Measurements from ENCODE around the gene CDC42SE2.

The CDC42SE2 gene

GRCh38 chr5:131387255-131387654 is 123.4 kb downstream of the CDC42SE2 start:
- H3K36me3 ChIP-seq (replicated peaks in 1 of 2; ENCODE audit: control insufficient read depth in 2 of 2, insufficient read depth in 2 of 2, low read length in 2 of 2), result peaks cover 2 to 39% of the 10 kb centered on the region in 2 donors
- WGBS, 2 donors (ENCODE audit: extremely low coverage in 2 of 2, insufficient read length in 2 of 2, insufficient replicate concordance in 1 of 2), result no CpG with 5 or more reads among the region's 6 CpGs
- H3K4me2 ChIP-seq (ENCODE audit: insufficient read depth, low read length, poor library complexity, severe bottlenecking), result no peak overlapping the region
- no peaks in the 10 kb centered on the region for H3K9me3 ChIP-seq (replicated peaks in 1 of 2; ENCODE audit: control insufficient read depth in 2 of 2, insufficient read depth in 1 of 2, low read depth in 1 of 2, low read length in 2 of 2)
- no peak overlapping the region for H2BK12ac ChIP-seq (ENCODE audit: low read length)
- no peak overlapping the region for H2BK5ac ChIP-seq (ENCODE audit: low read length)
- H2BK15ac ChIP-seq (ENCODE audit: low read length), result no peak overlapping the region
- no peak overlapping the region for H2BK120ac ChIP-seq (ENCODE audit: low read depth, low read length)
- H3K27me3 ChIP-seq (ENCODE audit: control insufficient read depth in 3 of 3, insufficient read depth in 3 of 3, low read depth in 1 of 3, low read length in 3 of 3), result no peaks in the 10 kb centered on the region
- H3K4me1 ChIP-seq (ENCODE audit: control insufficient read depth in 2 of 2, insufficient read depth in 1 of 2, low read depth in 1 of 2, low read length in 2 of 2), result peaks cover 0 to 16% of the 10 kb centered on the region in 2 donors
- no peak overlapping the region for H3K4ac ChIP-seq (ENCODE audit: low read length)
- no peak overlapping the region for H3K14ac ChIP-seq (ENCODE audit: low read length)
- H4K8ac ChIP-seq (ENCODE audit: low read depth, low read length), result no peak overlapping the region
- H2AFZ ChIP-seq (ENCODE audit: low read length), result no peak overlapping the region
- H3K23ac ChIP-seq (ENCODE audit: low read depth, low read length, poor library complexity), result no peak overlapping the region
- no peak overlapping the region for H4K91ac ChIP-seq (ENCODE audit: low read depth, low read length, poor library complexity)
- no peak overlapping the region for H3K9ac ChIP-seq (ENCODE audit: low read depth, low read length, poor library complexity)
- no peak for DNase-seq (ENCODE audit: low spot score)
- no peak overlapping the region for H3K4me3 ChIP-seq (ENCODE audit: low read length in 2 of 2)
- H3K18ac ChIP-seq (ENCODE audit: low read length), result no peak overlapping the region
- no peak overlapping the region for H3K27ac ChIP-seq (replicated peaks; ENCODE audit: low read length)
- H2AK5ac ChIP-seq (ENCODE audit: low read depth, low read length), result no peak overlapping the region
- H3K79me1 ChIP-seq (ENCODE audit: low read depth, low read length), result no peaks in the 10 kb centered on the region

GRCh38 chr5:131389096-131389868 is 125.4 kb downstream of the CDC42SE2 start:
- Histone ChIP-seq H2BK5ac (ENCODE audit: low read length) (no peak overlapping the region), H3K4me2 (ENCODE audit: insufficient read depth, low read length, poor library complexity, severe bottlenecking) (no peak overlapping the region), H3K4ac (ENCODE audit: low read length) (no peak overlapping the region), H3K79me1 (ENCODE audit: low read depth, low read length) (no peaks in the 10 kb centered on the region), H3K9ac (ENCODE audit: low read depth, low read length, poor library complexity) (no peak overlapping the region), H2BK120ac (ENCODE audit: low read depth, low read length) (no peak overlapping the region), H3K9me3 (replicated peaks in 1 of 2; ENCODE audit: control insufficient read depth in 2 of 2, insufficient read depth in 1 of 2, low read depth in 1 of 2, low read length in 2 of 2) (no peaks in the 10 kb centered on the region), H3K4me1 (ENCODE audit: control insufficient read depth in 2 of 2, insufficient read depth in 1 of 2, low read depth in 1 of 2, low read length in 2 of 2) (peaks cover 0 to 11% of the 10 kb centered on the region in 2 donors), H2AK5ac (ENCODE audit: low read depth, low read length) (no peak overlapping the region), H4K8ac (ENCODE audit: low read depth, low read length) (no peak overlapping the region), H2BK15ac (ENCODE audit: low read length) (no peak overlapping the region), H3K23ac (ENCODE audit: low read depth, low read length, poor library complexity) (no peak overlapping the region), H2AFZ (ENCODE audit: low read length) (no peak overlapping the region), H4K91ac (ENCODE audit: low read depth, low read length, poor library complexity) (no peak overlapping the region), H3K14ac (ENCODE audit: low read length) (no peak overlapping the region), H3K36me3 (replicated peaks in 1 of 2; ENCODE audit: control insufficient read depth in 2 of 2, insufficient read depth in 2 of 2, low read length in 2 of 2) (peaks cover 3 to 59% of the 10 kb centered on the region in 2 donors), H3K4me3 (ENCODE audit: low read length in 2 of 2) (no peak overlapping the region), H3K27me3 (ENCODE audit: control insufficient read depth in 3 of 3, insufficient read depth in 3 of 3, low read depth in 1 of 3, low read length in 3 of 3) (no peaks in the 10 kb centered on the region), H3K27ac (replicated peaks; ENCODE audit: low read length) (no peak overlapping the region), H2BK12ac (ENCODE audit: low read length) (no peak overlapping the region), H3K18ac (ENCODE audit: low read length) (no peak overlapping the region)
- no peak for DNase-seq (ENCODE audit: low spot score)
- WGBS, 2 donors (ENCODE audit: extremely low coverage in 2 of 2, insufficient read length in 2 of 2, insufficient replicate concordance in 1 of 2), result no CpG with 5 or more reads among the region's 4 CpGs

DNA sequence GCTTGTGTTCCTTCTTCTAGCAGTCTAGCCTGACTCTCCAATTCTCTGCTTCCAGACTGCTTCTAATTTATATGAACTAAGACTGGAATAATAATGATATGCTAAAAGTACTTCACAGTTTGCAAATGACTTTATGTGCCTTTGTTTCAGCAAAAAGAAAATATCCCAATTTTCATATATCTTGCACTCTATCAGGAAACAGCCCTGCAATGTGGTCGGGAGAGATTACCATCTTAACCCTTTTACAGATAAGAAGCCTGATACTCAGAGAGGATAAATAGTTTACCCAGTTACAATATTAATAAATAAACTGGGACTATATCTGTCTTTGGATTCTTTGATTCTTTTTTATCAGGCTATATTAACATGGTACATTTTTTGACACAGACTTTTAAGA is 126.0 kb downstream of the CDC42SE2 start:
- Histone ChIP-seq H3K4me1 (ENCODE audit: control insufficient read depth in 2 of 2, insufficient read depth in 1 of 2, low read depth in 1 of 2, low read length in 2 of 2) (peaks cover 0 to 11% of the 10 kb centered on the region in 2 donors), H4K91ac (ENCODE audit: low read depth, low read length, poor library complexity) (no peak overlapping the region), H3K18ac (ENCODE audit: low read length) (no peak overlapping the region), H3K27me3 (ENCODE audit: control insufficient read depth in 3 of 3, insufficient read depth in 3 of 3, low read depth in 1 of 3, low read length in 3 of 3) (no peaks in the 10 kb centered on the region), H3K14ac (ENCODE audit: low read length) (no peak overlapping the region), H2BK12ac (ENCODE audit: low read length) (no peak overlapping the region), H2BK5ac (ENCODE audit: low read length) (no peak overlapping the region), H2BK15ac (ENCODE audit: low read length) (no peak overlapping the region), H3K4me2 (ENCODE audit: insufficient read depth, low read length, poor library complexity, severe bottlenecking) (no peak overlapping the region), H4K8ac (ENCODE audit: low read depth, low read length) (no peak overlapping the region), H3K23ac (ENCODE audit: low read depth, low read length, poor library complexity) (no peak overlapping the region), H2BK120ac (ENCODE audit: low read depth, low read length) (no peak overlapping the region), H3K9ac (ENCODE audit: low read depth, low read length, poor library complexity) (no peak overlapping the region), H3K27ac (replicated peaks; ENCODE audit: low read length) (no peak overlapping the region), H2AK5ac (ENCODE audit: low read depth, low read length) (no peak overlapping the region), H3K4me3 (ENCODE audit: low read length in 2 of 2) (no peak overlapping the region), H3K4ac (ENCODE audit: low read length) (no peak overlapping the region), H3K36me3 (replicated peaks in 1 of 2; ENCODE audit: control insufficient read depth in 2 of 2, insufficient read depth in 2 of 2, low read length in 2 of 2) (peaks cover 5 to 65% of the 10 kb centered on the region in 2 donors), H2AFZ (ENCODE audit: low read length) (no peak overlapping the region), H3K79me1 (ENCODE audit: low read depth, low read length) (no peaks in the 10 kb centered on the region), H3K9me3 (replicated peaks in 1 of 2; ENCODE audit: control insufficient read depth in 2 of 2, insufficient read depth in 1 of 2, low read depth in 1 of 2, low read length in 2 of 2) (no peaks in the 10 kb centered on the region)
- DNase-seq (ENCODE audit: low spot score), result no peak
- WGBS, 2 donors (ENCODE audit: extremely low coverage in 2 of 2, insufficient read length in 2 of 2, insufficient replicate concordance in 1 of 2), result no CpG with 5 or more reads among the region's 1 CpG

DNA sequence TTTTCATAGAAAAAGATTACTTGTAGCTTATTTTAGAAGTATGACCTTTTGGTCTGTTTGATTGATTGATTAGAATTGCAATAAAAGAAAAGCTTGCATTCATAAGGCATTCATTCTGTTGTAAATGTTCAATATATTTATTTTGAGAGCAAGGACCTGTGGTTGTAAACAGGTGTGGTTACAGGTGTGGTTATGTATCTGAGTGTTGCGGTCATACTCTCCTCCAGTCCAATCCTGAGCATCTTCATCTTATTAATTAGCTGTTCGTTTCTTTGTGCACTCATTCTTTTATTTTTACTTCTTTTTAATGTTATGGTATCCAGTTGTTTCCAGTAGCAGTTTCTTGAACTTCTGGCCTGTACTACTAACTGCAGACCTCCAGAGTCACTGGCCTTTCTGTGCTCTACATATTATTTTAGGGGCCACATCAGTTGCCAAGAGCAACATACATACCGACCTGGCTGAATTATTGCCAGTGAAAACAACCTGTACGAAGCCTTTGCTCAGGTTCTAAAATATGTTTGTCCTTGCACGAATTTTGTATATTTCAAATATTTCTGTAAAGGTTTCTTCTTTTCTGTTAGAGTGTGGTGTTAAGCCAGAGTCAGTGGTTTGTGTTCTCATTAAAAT is 128.7 kb downstream of the CDC42SE2 start:
- no peak overlapping the region for H2BK5ac ChIP-seq (ENCODE audit: low read length)
- no peak overlapping the region for H3K9ac ChIP-seq (ENCODE audit: low read depth, low read length, poor library complexity)
- H3K4ac ChIP-seq (ENCODE audit: low read length), result no peak overlapping the region
- H3K9me3 ChIP-seq (replicated peaks in 1 of 2; ENCODE audit: control insufficient read depth in 2 of 2, insufficient read depth in 1 of 2, low read depth in 1 of 2, low read length in 2 of 2), result no peaks in the 10 kb centered on the region
- no peak overlapping the region for H3K4me2 ChIP-seq (ENCODE audit: insufficient read depth, low read length, poor library complexity, severe bottlenecking)
- H3K27ac ChIP-seq (replicated peaks; ENCODE audit: low read length), result no peak overlapping the region
- no peak overlapping the region for H3K23ac ChIP-seq (ENCODE audit: low read depth, low read length, poor library complexity)
- no peaks in the 10 kb centered on the region for H3K79me1 ChIP-seq (ENCODE audit: low read depth, low read length)
- H3K36me3 ChIP-seq (replicated peaks in 1 of 2; ENCODE audit: control insufficient read depth in 2 of 2, insufficient read depth in 2 of 2, low read length in 2 of 2), result peaks cover 8 to 85% of the 10 kb centered on the region in 2 donors
- no peak overlapping the region for H3K14ac ChIP-seq (ENCODE audit: low read length)
- H2AFZ ChIP-seq (ENCODE audit: low read length), result no peak overlapping the region
- H4K91ac ChIP-seq (ENCODE audit: low read depth, low read length, poor library complexity), result no peak overlapping the region
- no peak overlapping the region for H2BK12ac ChIP-seq (ENCODE audit: low read length)
- H3K4me3 ChIP-seq (ENCODE audit: low read length in 2 of 2), result no peak overlapping the region
- no peaks in the 10 kb centered on the region for H3K27me3 ChIP-seq (ENCODE audit: control insufficient read depth in 3 of 3, insufficient read depth in 3 of 3, low read depth in 1 of 3, low read length in 3 of 3)
- no peak overlapping the region for H2AK5ac ChIP-seq (ENCODE audit: low read depth, low read length)
- H2BK120ac ChIP-seq (ENCODE audit: low read depth, low read length), result no peak overlapping the region
- WGBS, 2 donors (ENCODE audit: extremely low coverage in 2 of 2, insufficient read length in 2 of 2, insufficient replicate concordance in 1 of 2), result no CpG with 5 or more reads among the region's 5 CpGs
- H3K4me1 ChIP-seq (ENCODE audit: control insufficient read depth in 2 of 2, insufficient read depth in 1 of 2, low read depth in 1 of 2, low read length in 2 of 2), result no peaks in the 10 kb centered on the region
- no peak overlapping the region for H3K18ac ChIP-seq (ENCODE audit: low read length)
- no peak overlapping the region for H2BK15ac ChIP-seq (ENCODE audit: low read length)
- no peak overlapping the region for H4K8ac ChIP-seq (ENCODE audit: low read depth, low read length)
- no peak for DNase-seq (ENCODE audit: low spot score)
